ENCODE measurements around the gene XIRP2.
A peak's percentile ranks its signal among the peaks of the same experiment; 100 is the strongest.

The XIRP2 gene

DNA sequence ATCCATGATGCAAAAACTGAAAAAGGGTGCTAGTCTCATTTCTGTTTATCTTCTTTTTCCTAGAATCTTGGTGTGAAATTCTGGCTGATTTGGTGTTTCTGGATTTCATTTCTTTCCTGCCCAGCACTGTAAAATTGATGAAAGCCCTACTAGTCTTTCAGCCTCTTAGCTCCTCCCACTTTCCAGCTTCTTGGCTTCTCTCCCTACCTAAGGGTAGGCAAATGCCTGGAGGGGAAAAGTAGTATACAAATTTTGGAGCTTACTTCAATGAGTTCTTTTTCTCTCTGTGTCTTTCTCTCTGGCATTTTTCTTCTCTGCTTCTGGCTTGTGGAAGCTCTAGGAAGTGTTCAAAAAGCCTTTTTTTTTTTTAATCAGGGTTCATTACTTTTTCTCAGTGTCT lies 160.5 kb downstream of the XIRP2 start:
- no peak for TF ChIP-seq CTCF (IDR thresholded peaks at IDR 0.05; ENCODE audit: low read depth, low read length)
- TF ChIP-seq EZH2phosphoT487 (IDR thresholded peaks at IDR 0.05; ENCODE audit: low read depth) = no peak
- Histone ChIP-seq H3K9me3 (ENCODE audit: insufficient read depth, low read length) (no peaks in the 10 kb centered on the region), H4K20me1 (ENCODE audit: insufficient read depth, low read length) (no peaks in the 10 kb centered on the region), H3K4me3 (ENCODE audit: low read length) (no peak overlapping the region), H3K36me3 (replicated peaks; ENCODE audit: low read depth, low read length) (no peaks in the 10 kb centered on the region), H3K27ac (ENCODE audit: low read length) (no peak overlapping the region), H3K79me2 (ENCODE audit: low read length) (no peaks in the 10 kb centered on the region), H2AFZ (ENCODE audit: low read depth, low read length) (no peak overlapping the region), H3K27me3 (ENCODE audit: low read depth, low read length) (no peaks in the 10 kb centered on the region), H3K4me2 (ENCODE audit: low read length) (no peak overlapping the region), H3K9ac (ENCODE audit: low read length) (no peak overlapping the region), H3K4me1 (ENCODE audit: low read length) (no peaks in the 10 kb centered on the region)

- Histone ChIP-seq H3K4me3 (ENCODE audit: low read length) (peak overlapping the region; percentile 46), H3K79me2 (ENCODE audit: low read length) (no peaks in the 10 kb centered on the region), H3K27ac (ENCODE audit: low read length) (no peak overlapping the region), H3K4me2 (ENCODE audit: low read length) (peak overlapping the region; percentile 49), H3K4me1 (ENCODE audit: low read length) (no peaks in the 10 kb centered on the region), H3K9me3 (ENCODE audit: insufficient read depth, low read length) (no peaks in the 10 kb centered on the region), H3K36me3 (replicated peaks; ENCODE audit: low read depth, low read length) (no peaks in the 10 kb centered on the region), H2AFZ (ENCODE audit: low read depth, low read length) (peak overlapping the region; percentile 46; the same call in 1 of the 2 replicates), H3K9ac (ENCODE audit: low read length) (no peak overlapping the region; the same call in 1 of the 2 replicates), H3K27me3 (ENCODE audit: low read depth, low read length) (no peaks in the 10 kb centered on the region), H4K20me1 (ENCODE audit: insufficient read depth, low read length) (no peaks in the 10 kb centered on the region)
- no peak for TF ChIP-seq CTCF (IDR thresholded peaks at IDR 0.05; ENCODE audit: low read depth, low read length)
- no peak for TF ChIP-seq EZH2phosphoT487 (IDR thresholded peaks at IDR 0.05; ENCODE audit: low read depth)
Observed at GRCh38 chr2:167049659-167050058, 161.4 kb downstream of the XIRP2 start.

- Histone ChIP-seq H3K4me2 (ENCODE audit: low read length) (no peak overlapping the region), H4K20me1 (ENCODE audit: insufficient read depth, low read length) (no peaks in the 10 kb centered on the region), H3K27me3 (ENCODE audit: low read depth, low read length) (no peaks in the 10 kb centered on the region), H3K27ac (ENCODE audit: low read length) (no peak overlapping the region), H3K4me3 (ENCODE audit: low read length) (no peak overlapping the region), H2AFZ (ENCODE audit: low read depth, low read length) (no peak overlapping the region), H3K79me2 (ENCODE audit: low read length) (no peaks in the 10 kb centered on the region), H3K9ac (ENCODE audit: low read length) (no peak overlapping the region), H3K9me3 (ENCODE audit: insufficient read depth, low read length) (no peaks in the 10 kb centered on the region), H3K36me3 (replicated peaks; ENCODE audit: low read depth, low read length) (no peaks in the 10 kb centered on the region), H3K4me1 (ENCODE audit: low read length) (no peaks in the 10 kb centered on the region)
- TF ChIP-seq EZH2phosphoT487 (IDR thresholded peaks at IDR 0.05; ENCODE audit: low read depth) (no peak), CTCF (IDR thresholded peaks at IDR 0.05; ENCODE audit: low read depth, low read length) (no peak)
Observed at GRCh38 chr2:167052825-167053224, 164.5 kb downstream of the XIRP2 start.

- Histone ChIP-seq H3K27ac (ENCODE audit: low read length) (no peak overlapping the region), H3K36me3 (replicated peaks; ENCODE audit: low read depth, low read length) (no peaks in the 10 kb centered on the region), H4K20me1 (ENCODE audit: insufficient read depth, low read length) (no peaks in the 10 kb centered on the region), H3K4me3 (ENCODE audit: low read length) (no peak overlapping the region), H2AFZ (ENCODE audit: low read depth, low read length) (no peak overlapping the region), H3K9me3 (ENCODE audit: insufficient read depth, low read length) (no peaks in the 10 kb centered on the region), H3K4me1 (ENCODE audit: low read length) (no peaks in the 10 kb centered on the region), H3K79me2 (ENCODE audit: low read length) (no peaks in the 10 kb centered on the region), H3K4me2 (ENCODE audit: low read length) (no peak overlapping the region), H3K9ac (ENCODE audit: low read length) (no peak overlapping the region), H3K27me3 (ENCODE audit: low read depth, low read length) (no peaks in the 10 kb centered on the region)
- TF ChIP-seq CTCF (IDR thresholded peaks at IDR 0.05; ENCODE audit: low read depth, low read length) = no peak
- no peak for TF ChIP-seq EZH2phosphoT487 (IDR thresholded peaks at IDR 0.05; ENCODE audit: low read depth)
Observed at GRCh38 chr2:167054881-167055280, 166.6 kb downstream of the XIRP2 start.
